MCF 10A (cell line): ENCODE results near the gene CCM2. TPM values are rescaled to one million over a fixed set of nuclear protein-coding genes. Genes with fewer than 3 reads are reported as not detected.

Source experiments
- BruUV-seq: library from RNA; stranded (reverse); fragments of 400-500 nt; replicated peaks from 2 replicates; lab custom pipeline; 2021; lab: Mats Ljungman, UMichigan
- CTCF ChIA-PET: fragments of 300-600 bp; sonication (Branson Sonifier 250); formaldehyde crosslinking; extraction: SDS; loops from one replicate; lab custom pipeline; 2021; ENCODE audit warnings: antibody characterized with exemption, inconsistent platforms; lab: Yijun Ruan, JAX
- POLR2A ChIA-PET: fragments of 300-600, 350-650 bp; sonication (Branson Sonifier 250); formaldehyde crosslinking; extraction: SDS; loops from one replicate; lab custom pipeline; 2020; ENCODE audit warnings: antibody characterized with exemption, inconsistent platforms; lab: Yijun Ruan, JAX
- DNase-seq: peaks from one replicate; pipeline ENCODE4 v3.0.0-alpha.2; 2018; ENCODE audit not compliant: unreplicated experiment
- H3K27ac Mint-ChIP-seq: one replicate; pipeline ENCODE4 v1.8.0; 2022; ENCODE audit warnings: mild to moderate bottlenecking, low read depth, mixed read lengths; ENCODE audit not compliant: unreplicated experiment
- H3K27me3 Mint-ChIP-seq: one replicate; pipeline ENCODE4 v1.8.0; 2022; ENCODE audit warnings: mixed read lengths; ENCODE audit not compliant: insufficient read depth, unreplicated experiment
- H3K36me3 Mint-ChIP-seq: one replicate; pipeline ENCODE4 v1.8.0; 2022; ENCODE audit warnings: mild to moderate bottlenecking, moderate library complexity, mixed read lengths; ENCODE audit not compliant: insufficient read depth, unreplicated experiment
- H3K4me1 Mint-ChIP-seq: one replicate; pipeline ENCODE4 v1.8.0; 2022; ENCODE audit warnings: mixed read lengths; ENCODE audit not compliant: insufficient read depth, unreplicated experiment
- H3K4me3 Mint-ChIP-seq: one replicate; pipeline ENCODE4 v1.8.0; 2022; ENCODE audit warnings: mild to moderate bottlenecking, moderate library complexity, mixed read lengths; ENCODE audit not compliant: unreplicated experiment
- H3K9me3 Mint-ChIP-seq: one replicate; pipeline ENCODE4 v1.8.0; 2022; ENCODE audit warnings: mixed read lengths; ENCODE audit not compliant: unreplicated experiment
- CTCF ChIP-seq: fragments of 200-600 bp; IDR thresholded peaks from one replicate; pipeline ENCODE4 v1.8.0; 2022; ENCODE audit warnings: antibody characterized with exemption, mild to moderate bottlenecking; ENCODE audit not compliant: unreplicated experiment
- intact Hi-C: fragments of 100-400 bp; cut with micrococcal nuclease; formaldehyde crosslinking; loops from 2 replicates; pipeline ENCODE4 v1.14.1; 2022
- total RNA-seq: library from RNA; stranded (reverse); gene quantifications from 2 replicates; pipeline ENCODE4 v1.2.3, GENCODE V29; 2022

CCM2 gene
- total RNA-seq, 1 experiment from 2014 or later, result 36.2 TPM

- no TSS peak for BruUV-seq
- ChIA-PET POLR2A (no interaction called here), CTCF (no interaction called here)
- no peak for DNase-seq
- Mint-ChIP-seq H3K36me3 (no peaks in the 10 kb centered on the region), H3K4me1 (no peaks in the 10 kb centered on the region), H3K9me3 (no peaks in the 10 kb centered on the region), H3K27ac (no peak overlapping the region), H3K27me3 (no peaks in the 10 kb centered on the region), H3K4me3 (no peak overlapping the region)
- TF ChIP-seq CTCF, result no peak
- intact Hi-C loops, result no loop called here
Measured at GRCh38 chr7:44966731-44967538, 33.1 kb upstream of the CCM2 start.

- Mint-ChIP-seq H3K9me3 (no peaks in the 10 kb centered on the region), H3K4me1 (no peaks in the 10 kb centered on the region), H3K27ac (no peak overlapping the region), H3K36me3 (no peaks in the 10 kb centered on the region), H3K27me3 (no peaks in the 10 kb centered on the region), H3K4me3 (no peak overlapping the region)
- ChIA-PET CTCF (no interaction called here), POLR2A (no interaction called here)
- TF ChIP-seq CTCF, result no peak
- no TSS peak for BruUV-seq
- DNase-seq, result no peak
- intact Hi-C loops, result no loop called here
Measured at GRCh38 chr7:44967571-44968446, 32.2 kb upstream of the CCM2 start.

DNA sequence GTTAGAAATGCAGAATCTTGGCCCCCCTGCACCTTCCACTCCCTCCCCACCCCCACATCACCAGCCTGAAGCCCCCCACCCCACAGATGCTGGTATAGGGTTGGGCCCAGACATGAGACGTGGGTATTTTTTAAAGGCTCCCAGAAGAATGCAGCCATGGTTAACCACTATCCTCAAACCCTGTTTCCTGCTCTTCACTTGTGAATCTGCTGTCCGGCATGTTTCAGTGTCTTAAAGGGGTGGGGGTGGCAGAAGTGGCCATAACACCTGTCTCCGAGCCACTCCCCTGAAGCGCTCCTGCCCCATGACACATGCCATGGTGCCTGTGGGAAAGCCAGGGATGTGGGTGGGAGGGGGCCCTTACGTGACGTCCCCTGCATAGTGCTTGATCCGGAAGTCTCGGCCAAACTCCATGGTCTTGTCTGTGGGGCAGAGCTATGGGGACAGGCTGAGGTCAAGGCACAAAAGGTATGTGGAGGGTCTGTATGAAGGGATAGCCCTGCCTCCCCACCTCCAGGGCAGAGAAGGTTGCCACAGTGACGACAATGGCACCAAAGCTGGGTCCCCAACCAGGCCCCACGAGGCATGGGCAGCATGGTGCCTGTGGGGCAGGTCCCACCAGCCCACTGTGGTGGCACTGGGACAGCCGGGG lies 30.8 kb upstream of the CCM2 start:
- CTCF ChIA-PET, result interaction anchor here (0.6 to 1.0 kb wide), 2 partner anchors 13 to 42 kb away, joined by 3 read pairs; no protein-coding TSS in a partner anchor
- intact Hi-C loops, result no loop called here

More for the DNA sequence above, 30.8 kb upstream of the CCM2 start:
- no peaks in the 10 kb centered on the region for H3K27me3 Mint-ChIP-seq
- no peaks in the 10 kb centered on the region for H3K9me3 Mint-ChIP-seq
- no peak overlapping the region for H3K27ac Mint-ChIP-seq
- H3K36me3 Mint-ChIP-seq, result no peaks in the 10 kb centered on the region
- H3K4me3 Mint-ChIP-seq, result no peak overlapping the region
- no peaks in the 10 kb centered on the region for H3K4me1 Mint-ChIP-seq
- POLR2A ChIA-PET, result interaction anchor here (1.1 kb wide), 1 partner anchor 16 kb away, joined by 4 read pairs; no protein-coding TSS in a partner anchor
- no peak for TF ChIP-seq CTCF
- no peak for DNase-seq
- no TSS peak for BruUV-seq
